ENCODE data around the gene FBRS. TPM values are rescaled to one million over a fixed set of nuclear protein-coding genes. Genes with fewer than 3 reads are reported as not detected.
"Not testable (repeated sequence)": the region's sequence is repeated elsewhere in the genome, so short reads cannot be mapped to it uniquely, and the experiment has no call there.

FBRS gene
- total and polyA plus RNA-seq, 3 experiments from 2014 or later, result 7.1 to 124 (median 115) TPM

GRCh38 chr16:30698139-30698815 lies 40.0 kb downstream of the FBRS start:
- CTCF ChIA-PET, result interaction anchor here (1.7 to 2.5 kb wide), 4 partner anchors 39 to 116 kb away, joined by 5 to 21 read pairs (median 8); partner anchors contain the start of genes FBRS and PRR14
- POLR2A ChIA-PET, result interaction anchor here (0.5 to 1.8 kb wide), 6 partner anchors 39 to 88 kb away, joined by 3 to 18 read pairs (median 4); partner anchors contain the start of genes FBRS, PHKG2 and ZNF689
- peak overlapping the region; percentile 84 for H3K4me3 ChIP-seq (ENCODE audit: low read length)

GRCh38 chr16:30698816-30699614 lies 40.8 kb downstream of the FBRS start, which contains the start of gene SRCAP:
SRCAP (plus strand) TSS chr16:30699171; CDS start chr16:30700825, 1,654 bp downstream.
- peak within 1 kb of the TSS; percentile 84 for H3K4me3 ChIP-seq (ENCODE audit: low read length)
- ChIA-PET POLR2A (interaction anchor here (0.5 to 1.3 kb wide), 5 partner anchors 40 to 281 kb away, joined by 3 to 4 read pairs (median 3); partner anchors contain the start of genes PHKG2 and ZNF689), CTCF (no interaction called here)
- Mint-ChIP-seq H3K36me3 (peaks cover 0 to 43% (median 5%) of the 10 kb centered on the region in 3 donors), H3K27ac (peak within 1 kb of the TSS; percentile 98 to 100 (median 100)), H3K27me3 (peaks cover 0 to 3% of the 10 kb centered on the region in 2 donors), H3K4me1 (peaks cover 24 to 39% (median 35%) of the 10 kb centered on the region in 3 donors), H3K4me3 (peak within 1 kb of the TSS; percentile 95 to 99 (median 97)), H3K9me3 (peaks cover 0 to 2% (median 0%) of the 10 kb centered on the region in 5 donors)
- peak within 1 kb of the TSS; percentile 98 for H3K27ac ChIP-seq (ENCODE audit: low read depth, low read length)
- DNase-seq, result peak; percentile 63 to 85 (median 78)
- H3K4me1 ChIP-seq (ENCODE audit: insufficient read depth, low read length), result peaks cover 28% of the 10 kb centered on the region
- H3K27me3 ChIP-seq (ENCODE audit: insufficient read depth, low read length, poor library complexity, severe bottlenecking), result no peaks in the 10 kb centered on the region
- H3K36me3 ChIP-seq (ENCODE audit: insufficient read depth, low read length), result peaks cover 16% of the 10 kb centered on the region
- H3K9me3 ChIP-seq (ENCODE audit: low read length), result no peaks in the 10 kb centered on the region

More at GRCh38 chr16:30698139-30698815, 40.0 kb downstream of the FBRS start:
- Histone ChIP-seq H3K27me3 (ENCODE audit: insufficient read depth, low read length, poor library complexity, severe bottlenecking) (no peaks in the 10 kb centered on the region), H3K4me1 (ENCODE audit: insufficient read depth, low read length) (peaks cover 34% of the 10 kb centered on the region), H3K27ac (ENCODE audit: low read depth, low read length) (peak overlapping the region; percentile 98), H3K36me3 (ENCODE audit: insufficient read depth, low read length) (peaks cover 13% of the 10 kb centered on the region), H3K9me3 (ENCODE audit: low read length) (no peaks in the 10 kb centered on the region)
- peak; percentile 98 to 100 (median 99) for DNase-seq
- H3K4me3 Mint-ChIP-seq, result peak overlapping the region; percentile 95 to 99 (median 97)
- peaks cover 0 to 3% of the 10 kb centered on the region in 2 donors for H3K27me3 Mint-ChIP-seq
- peaks cover 29 to 47% (median 41%) of the 10 kb centered on the region in 3 donors for H3K4me1 Mint-ChIP-seq
- peaks cover 0 to 38% (median 5%) of the 10 kb centered on the region in 3 donors for H3K36me3 Mint-ChIP-seq
- H3K27ac Mint-ChIP-seq, result peak overlapping the region; percentile 98 to 100 (median 100)
- peaks cover 0 to 2% (median 0%) of the 10 kb centered on the region in 5 donors for H3K9me3 Mint-ChIP-seq

GRCh38 chr16:30699615-30700099 lies 41.4 kb downstream of the FBRS start:
- POLR2A ChIA-PET, result interaction anchor here (0.8 to 1.3 kb wide), 2 partner anchors 41 to 282 kb away, joined by 3 to 4 read pairs; no protein-coding TSS in a partner anchor
- Mint-ChIP-seq H3K4me3 (peak overlapping the region; percentile 95 to 99 (median 97)), H3K9me3 (peaks cover 0 to 2% (median 0%) of the 10 kb centered on the region in 5 donors), H3K4me1 (peaks cover 23 to 38% (median 35%) of the 10 kb centered on the region in 3 donors), H3K27ac (peak overlapping the region; percentile 97 to 100 (median 98)), H3K36me3 (peaks cover 0 to 50% (median 5%) of the 10 kb centered on the region in 3 donors), H3K27me3 (peaks cover 0 to 3% of the 10 kb centered on the region in 2 donors)
- no peaks in the 10 kb centered on the region for H3K27me3 ChIP-seq (ENCODE audit: insufficient read depth, low read length, poor library complexity, severe bottlenecking)
- peak overlapping the region; percentile 84 for H3K4me3 ChIP-seq (ENCODE audit: low read length)
- CTCF ChIA-PET, result no interaction called here
- no peaks in the 10 kb centered on the region for H3K9me3 ChIP-seq (ENCODE audit: low read length)
- DNase-seq, result no peak
- peaks cover 28% of the 10 kb centered on the region for H3K4me1 ChIP-seq (ENCODE audit: insufficient read depth, low read length)
- peak overlapping the region; percentile 98 for H3K27ac ChIP-seq (ENCODE audit: low read depth, low read length)
- peaks cover 23% of the 10 kb centered on the region for H3K36me3 ChIP-seq (ENCODE audit: insufficient read depth, low read length)

DNA sequence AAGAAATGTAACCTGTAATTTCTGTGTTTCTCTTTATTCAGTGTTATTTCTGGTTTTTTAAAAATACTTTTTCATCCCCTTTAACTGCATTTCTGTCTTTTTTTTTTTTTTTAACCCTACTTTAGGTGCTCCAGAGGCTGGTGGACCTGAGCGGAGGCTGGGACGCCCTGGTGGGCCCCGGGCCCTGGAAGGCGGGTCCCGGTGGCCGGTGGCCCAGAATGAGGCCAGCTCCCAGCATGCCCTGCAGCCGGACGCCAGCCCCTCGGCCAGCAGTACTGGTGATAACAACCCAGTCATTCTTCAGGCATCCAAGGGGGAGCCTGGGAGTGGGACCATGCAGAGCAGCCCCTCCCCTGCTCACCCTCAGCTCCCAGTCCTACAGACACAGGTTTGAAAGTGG lies 42.3 kb downstream of the FBRS start:
- H3K27me3 ChIP-seq (ENCODE audit: insufficient read depth, low read length, poor library complexity, severe bottlenecking), result no peaks in the 10 kb centered on the region
- peaks cover 0 to 55% (median 5%) of the 10 kb centered on the region in 3 donors for H3K36me3 Mint-ChIP-seq
- peaks cover 27% of the 10 kb centered on the region for H3K36me3 ChIP-seq (ENCODE audit: insufficient read depth, low read length)
- peaks cover 22 to 35% (median 35%) of the 10 kb centered on the region in 3 donors for H3K4me1 Mint-ChIP-seq
- H3K4me3 Mint-ChIP-seq, result peak overlapping the region in 4 of 7 donors; percentile 95 to 99 (median 96)
- H3K4me1 ChIP-seq (ENCODE audit: insufficient read depth, low read length), result peaks cover 28% of the 10 kb centered on the region
- no peak overlapping the region for H3K4me3 ChIP-seq (ENCODE audit: low read length)
- H3K27ac Mint-ChIP-seq, result peak overlapping the region in 4 of 8 donors; percentile 5 to 99 (median 98)
- H3K27ac ChIP-seq (ENCODE audit: low read depth, low read length), result no peak overlapping the region
- H3K9me3 Mint-ChIP-seq, result peaks cover 0 to 2% (median 0%) of the 10 kb centered on the region in 5 donors
- DNase-seq, result no peak
- POLR2A ChIA-PET, result interaction anchor here (1.0 kb wide), 1 partner anchor 42 kb away, joined by 4 read pairs; the partner anchor contains the start of gene FBRS
- H3K27me3 Mint-ChIP-seq, result peaks cover 0 to 3% of the 10 kb centered on the region in 2 donors
- CTCF ChIA-PET, result interaction anchor here (0.6 kb wide), 1 partner anchor 105 kb away, joined by 3 read pairs; no protein-coding TSS in a partner anchor
- no peaks in the 10 kb centered on the region for H3K9me3 ChIP-seq (ENCODE audit: low read length)

DNA sequence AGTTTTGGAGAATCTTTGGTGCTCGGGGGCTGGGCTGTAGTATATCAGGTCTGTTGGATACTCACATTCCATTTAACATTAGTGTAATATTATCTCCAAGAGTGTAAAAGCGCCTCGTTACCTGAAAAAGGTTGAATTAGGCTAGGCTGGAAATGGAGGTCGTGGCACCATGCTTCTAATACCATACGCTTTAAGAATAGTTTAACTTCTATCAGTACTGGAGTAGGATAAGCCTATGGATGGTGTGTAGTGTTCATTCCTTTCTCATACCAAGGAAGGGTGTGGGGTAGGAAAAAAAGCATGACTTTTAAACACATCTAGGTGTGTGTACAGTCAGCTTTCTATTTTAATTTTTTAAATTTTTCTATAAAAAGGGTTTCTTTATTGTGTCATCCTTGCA lies 42.7 kb downstream of the FBRS start:
- peak overlapping the region in 4 of 7 donors; percentile 19 to 81 (median 28) for H3K4me3 Mint-ChIP-seq
- H3K9me3 Mint-ChIP-seq, result peaks cover 0 to 2% (median 0%) of the 10 kb centered on the region in 5 donors
- ChIA-PET CTCF (no interaction called here), POLR2A (interaction anchor here (1.0 kb wide), 1 partner anchor 42 kb away, joined by 4 read pairs; the partner anchor contains the start of gene FBRS)
- peaks cover 0 to 3% of the 10 kb centered on the region in 2 donors for H3K27me3 Mint-ChIP-seq
- Histone ChIP-seq H3K27ac (ENCODE audit: low read depth, low read length) (no peak overlapping the region), H3K36me3 (ENCODE audit: insufficient read depth, low read length) (peaks cover 30% of the 10 kb centered on the region), H3K9me3 (ENCODE audit: low read length) (no peaks in the 10 kb centered on the region), H3K4me1 (ENCODE audit: insufficient read depth, low read length) (peaks cover 28% of the 10 kb centered on the region), H3K4me3 (ENCODE audit: low read length) (no peak overlapping the region), H3K27me3 (ENCODE audit: insufficient read depth, low read length, poor library complexity, severe bottlenecking) (no peaks in the 10 kb centered on the region)
- H3K27ac Mint-ChIP-seq, result peak overlapping the region in 4 of 8 donors; percentile 36 to 98 (median 57)
- peaks cover 22 to 35% (median 35%) of the 10 kb centered on the region in 3 donors for H3K4me1 Mint-ChIP-seq
- H3K36me3 Mint-ChIP-seq, result peaks cover 0 to 58% (median 5%) of the 10 kb centered on the region in 3 donors
- DNase-seq, result no peak

DNA sequence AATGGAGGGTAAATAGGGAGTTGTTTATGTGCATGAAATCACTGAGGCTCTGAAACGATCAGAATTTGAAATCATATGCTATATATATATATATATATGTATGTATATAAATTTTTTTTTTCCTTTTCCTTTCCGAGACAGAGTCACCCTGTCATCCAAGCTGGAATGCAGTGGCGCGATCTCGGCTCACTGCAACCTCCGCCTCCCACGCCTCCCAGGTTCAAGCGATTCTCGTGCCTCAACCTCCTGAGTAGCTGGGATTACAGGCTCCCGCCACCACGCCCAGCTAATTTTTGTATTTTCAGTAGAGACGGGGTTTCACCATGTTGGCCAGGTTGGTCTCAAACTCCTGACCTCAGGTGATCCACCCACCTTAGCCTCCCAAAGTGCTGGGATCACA lies 44.8 kb downstream of the FBRS start:
- H3K27ac ChIP-seq (ENCODE audit: low read depth, low read length); H3K9me3 Mint-ChIP-seq; H3K27me3 ChIP-seq (ENCODE audit: insufficient read depth, low read length, poor library complexity, severe bottlenecking); CTCF ChIA-PET; DNase-seq; H3K9me3 ChIP-seq (ENCODE audit: low read length); H3K4me3 ChIP-seq (ENCODE audit: low read length); H3K27me3 Mint-ChIP-seq; H3K4me3 Mint-ChIP-seq: not testable (repeated sequence)
- POLR2A ChIA-PET, result interaction anchor here (0.7 kb wide), 1 partner anchor 103 kb away, joined by 3 read pairs; no protein-coding TSS in a partner anchor
- H3K36me3 Mint-ChIP-seq, result peaks cover 12 to 77% (median 18%) of the 10 kb centered on the region in 3 donors
- H3K27ac Mint-ChIP-seq, result peak overlapping the region in 3 of 8 donors; percentile 12 to 88 (median 36)
- Histone ChIP-seq H3K36me3 (ENCODE audit: insufficient read depth, low read length) (peaks cover 51% of the 10 kb centered on the region), H3K4me1 (ENCODE audit: insufficient read depth, low read length) (peaks cover 19% of the 10 kb centered on the region)
- peaks cover 15 to 27% (median 24%) of the 10 kb centered on the region in 3 donors for H3K4me1 Mint-ChIP-seq

DNA sequence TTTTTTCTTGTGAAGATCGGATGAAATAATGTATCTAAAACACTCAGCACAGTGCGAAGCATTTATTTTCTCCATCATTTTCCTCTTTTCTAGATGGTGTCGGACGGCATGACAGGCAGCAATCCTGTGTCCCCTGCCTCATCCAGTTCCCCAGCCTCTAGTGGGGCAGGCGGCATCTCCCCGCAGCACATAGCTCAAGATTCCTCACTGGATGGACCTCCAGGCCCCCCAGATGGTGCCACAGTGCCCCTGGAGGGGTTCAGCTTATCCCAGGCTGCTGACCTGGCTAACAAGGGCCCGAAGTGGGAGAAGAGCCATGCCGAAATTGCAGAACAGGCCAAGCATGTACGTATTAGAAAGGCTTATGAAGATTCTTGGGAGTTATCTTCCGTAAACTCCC lies 45.7 kb downstream of the FBRS start:
- peaks cover 19% of the 10 kb centered on the region for H3K4me1 ChIP-seq (ENCODE audit: insufficient read depth, low read length)
- H3K36me3 ChIP-seq (ENCODE audit: insufficient read depth, low read length), result peaks cover 57% of the 10 kb centered on the region
- no peaks in the 10 kb centered on the region for H3K27me3 ChIP-seq (ENCODE audit: insufficient read depth, low read length, poor library complexity, severe bottlenecking)
- H3K9me3 Mint-ChIP-seq, result no peaks in the 10 kb centered on the region
- H3K4me3 ChIP-seq (ENCODE audit: low read length), result no peak overlapping the region
- no peak overlapping the region for H3K27ac ChIP-seq (ENCODE audit: low read depth, low read length)
- H3K4me3 Mint-ChIP-seq, result peak overlapping the region in 1 of 7 donors; percentile 27
- ChIA-PET POLR2A (no interaction called here), CTCF (no interaction called here)
- peaks cover 15 to 25% (median 22%) of the 10 kb centered on the region in 3 donors for H3K4me1 Mint-ChIP-seq
- H3K36me3 Mint-ChIP-seq, result peaks cover 13 to 84% (median 18%) of the 10 kb centered on the region in 3 donors
- DNase-seq, result no peak
- H3K9me3 ChIP-seq (ENCODE audit: low read length), result no peaks in the 10 kb centered on the region
- no peak overlapping the region for H3K27ac Mint-ChIP-seq
- H3K27me3 Mint-ChIP-seq, result no peaks in the 10 kb centered on the region

Data from CD8-positive, alpha-beta memory T cell (primary cell).